Gastroesophageal sphincter (tissue), 4 donors: Measurements from ENCODE around the gene ITGA11. TPM values are rescaled to one million over a fixed set of nuclear protein-coding genes. Genes with fewer than 3 reads are reported as not detected.

ENCODE experiments used
- ATAC-seq: fragments of 150-250 bp; one replicate; pipeline ENCODE4 v1.9.1; 2016; ENCODE audit warnings: mild to moderate bottlenecking, moderate library complexity
- H3K27ac ChIP-seq, 4 donors: fragments of 200-600 bp; sonication (generic) in 3 of 4; 1 replicate in 3 of 4; 2 replicates in 1 of 4; pipeline ENCODE4 v1.5.1; 2016 to 2019
- H3K27me3 ChIP-seq: fragments of 200-600 bp; sonication (generic); one replicate; pipeline ENCODE4 v1.5.1; 2019
- H3K36me3 ChIP-seq, 2 donors: fragments of 200-600 bp; sonication (generic); one replicate each; pipeline ENCODE4 v1.5.1; 2019; ENCODE audit warnings: control low read depth in 1 of 2
- H3K4me1 ChIP-seq, 3 donors: fragments of 200-600 bp; sonication (generic); 1 replicate in 2 of 3; 2 replicates in 1 of 3; pipeline ENCODE4 v1.5.1; 2016 to 2019; ENCODE audit warnings: control low read depth in 2 of 3
- H3K4me3 ChIP-seq, 2 donors: fragments of 200-600 bp; sonication (generic); one replicate each; pipeline ENCODE4 v1.5.1; 2019; ENCODE audit warnings: mild to moderate bottlenecking in 1 of 2, moderate library complexity in 1 of 2
- H3K9me3 ChIP-seq, 3 donors: fragments of 200-600 bp; sonication (generic); one replicate each; pipeline ENCODE4 v1.5.1; 2017 to 2019; ENCODE audit warnings: control low read depth in 2 of 3
- CTCF ChIP-seq, 4 experiments: fragments of 200-600 bp in 2 of 4; fragments of 450-650 bp in 2 of 4; sonication (generic) in 1 of 4; IDR thresholded peaks; one replicate each; pipeline ENCODE4 v1.5.1; 2017 to 2019; ENCODE audit warnings: antibody characterized with exemption in 4 of 4, mild to moderate bottlenecking in 2 of 4, moderate library complexity in 2 of 4
- EP300 ChIP-seq: sonication (generic); formaldehyde crosslinking; IDR thresholded peaks from one replicate; pipeline ENCODE4 v1.6.1; 2017; ENCODE audit warnings: antibody characterized with exemption, mild to moderate bottlenecking
- POLR2A ChIP-seq, 2 donors: fragments of 450-650 bp; IDR thresholded peaks; one replicate each; pipeline ENCODE4 v1.6.1; 2017; ENCODE audit warnings: antibody characterized with exemption in 2 of 2, mild to moderate bottlenecking in 2 of 2, moderate library complexity in 1 of 2
- POLR2AphosphoS5 ChIP-seq: sonication (generic); formaldehyde crosslinking; IDR thresholded peaks from one replicate; pipeline ENCODE4 v1.6.1; 2017; ENCODE audit warnings: antibody characterized with exemption
- WGBS, 2 donors: methylation state at CpG; one replicate each; pipeline ENCODE4 v1.1.5; 2018; ENCODE audit warnings: low coverage in 1 of 2; 5-methylcytosine and 5-hydroxymethylcytosine counted together
- total RNA-seq, 4 donors: library from RNA; depleted of rRNA; stranded (reverse); fragments of >200 nt; gene quantifications; one replicate each; pipeline ENCODE4 v1.1.0, GENCODE V29; 2016

ITGA11 gene
- total RNA-seq, 4 donors from 2014 or later = 3.8 to 9.5 (median 6.7) TPM

GRCh38 chr15:68311859-68312557, 120.0 kb downstream of the ITGA11 start:
- H3K27me3 ChIP-seq = peaks cover 34% of the 10 kb centered on the region
- 70 to 100% methylated on average over 1 to 3 of the region's 3 CpGs for WGBS, 2 donors
- peaks cover 0 to 13% (median 0%) of the 10 kb centered on the region in 3 donors for H3K4me1 ChIP-seq
- H3K4me3 ChIP-seq = no peak overlapping the region
- H3K36me3 ChIP-seq = no peaks in the 10 kb centered on the region
- no peak overlapping the region for H3K27ac ChIP-seq
- H3K9me3 ChIP-seq = no peaks in the 10 kb centered on the region
- no peak for ATAC-seq
- TF ChIP-seq EP300 = no peak
- TF ChIP-seq CTCF (IDR thresholded peaks at IDR 0.05) = no peak
- no peak for TF ChIP-seq POLR2A (IDR thresholded peaks at IDR 0.05)
- TF ChIP-seq POLR2AphosphoS5 = no peak

GRCh38 chr15:68311464-68311835, 120.5 kb downstream of the ITGA11 start:
- 94 to 96% methylated on average over 3 of the region's 3 CpGs for WGBS, 2 donors

GRCh38 chr15:68310804-68311463, 121.0 kb downstream of the ITGA11 start:
- no peak for ATAC-seq
- H3K9me3 ChIP-seq = no peaks in the 10 kb centered on the region
- H3K27me3 ChIP-seq = peaks cover 26% of the 10 kb centered on the region
- no peak overlapping the region for H3K4me3 ChIP-seq
- TF ChIP-seq EP300 = no peak
- no peak for TF ChIP-seq POLR2A (IDR thresholded peaks at IDR 0.05)
- TF ChIP-seq POLR2AphosphoS5 = no peak
- no peak for TF ChIP-seq CTCF (IDR thresholded peaks at IDR 0.05)
- no peaks in the 10 kb centered on the region for H3K36me3 ChIP-seq
- peaks cover 0 to 23% (median 3%) of the 10 kb centered on the region in 3 donors for H3K4me1 ChIP-seq
- H3K27ac ChIP-seq = peak overlapping the region in 2 of 4 donors; percentile 5 to 11
- 73% methylated on average over 3 of the region's 22 CpGs; no CpG with 5 or more reads in 1 of the 2 donors for WGBS, 2 donors

More at GRCh38 chr15:68311464-68311835, 120.5 kb downstream of the ITGA11 start:
- no peaks in the 10 kb centered on the region for H3K36me3 ChIP-seq
- no peak for ATAC-seq
- H3K4me3 ChIP-seq = no peak overlapping the region
- peaks cover 32% of the 10 kb centered on the region for H3K27me3 ChIP-seq
- TF ChIP-seq POLR2AphosphoS5 = no peak
- TF ChIP-seq EP300 = no peak
- no peak for TF ChIP-seq POLR2A (IDR thresholded peaks at IDR 0.05)
- TF ChIP-seq CTCF (IDR thresholded peaks at IDR 0.05) = no peak
- peaks cover 0 to 19% (median under 1%) of the 10 kb centered on the region in 3 donors for H3K4me1 ChIP-seq
- no peaks in the 10 kb centered on the region for H3K9me3 ChIP-seq
- no peak overlapping the region for H3K27ac ChIP-seq

- TF ChIP-seq POLR2AphosphoS5 = no peak
- no peak for TF ChIP-seq CTCF (IDR thresholded peaks at IDR 0.05)
- TF ChIP-seq EP300 = no peak
- no peak for TF ChIP-seq POLR2A (IDR thresholded peaks at IDR 0.05)
- Histone ChIP-seq H3K9me3 (no peaks in the 10 kb centered on the region), H3K36me3 (no peaks in the 10 kb centered on the region), H3K4me1 (peaks cover 0 to 23% (median 3%) of the 10 kb centered on the region in 3 donors), H3K4me3 (no peak overlapping the region), H3K27me3 (peaks cover 20% of the 10 kb centered on the region), H3K27ac (peak overlapping the region in 2 of 4 donors; percentile 5 to 11)
- no peak for ATAC-seq
- 53 to 60% methylated on average over 5 of the region's 7 CpGs for WGBS, 2 donors
Observed at GRCh38 chr15:68310178-68310803, 121.7 kb downstream of the ITGA11 start.
